Osteoblast (primary cell): Measurements from ENCODE around the gene NPAS3. TPM values are rescaled to one million over a fixed set of nuclear protein-coding genes. Genes with fewer than 3 reads are reported as not detected.

Experiments
- DNase-seq: peaks from one replicate; pipeline ENCODE4 v3.0.0; 2011; ENCODE audit warnings: low spot score, mixed read lengths; ENCODE audit not compliant: insufficient read length; ENCODE audit errors: missing footprints
- H2AFZ ChIP-seq: 2 replicates; pipeline ENCODE4 v1.6.0; 2011; ENCODE audit warnings: mild to moderate bottlenecking, low read length
- H3K27ac ChIP-seq: 2 replicates; pipeline ENCODE4 v1.5.1; 2011; ENCODE audit warnings: mild to moderate bottlenecking, low read depth, low read length, moderate library complexity
- H3K27me3 ChIP-seq: 2 replicates; pipeline ENCODE4 v1.6.0; 2012; ENCODE audit warnings: mild to moderate bottlenecking, control low read depth, inconsistent platforms, low read length, moderate library complexity; ENCODE audit not compliant: insufficient read depth
- H3K36me3 ChIP-seq: 2 replicates; pipeline ENCODE4 v1.5.1; 2011; ENCODE audit warnings: mild to moderate bottlenecking, low read length, control low read depth, moderate library complexity; ENCODE audit not compliant: insufficient read depth
- H3K4me1 ChIP-seq: 2 replicates; pipeline ENCODE4 v1.5.1; 2011; ENCODE audit warnings: mild to moderate bottlenecking, low read length, control low read depth, moderate library complexity; ENCODE audit not compliant: insufficient read depth
- H3K4me2 ChIP-seq: 2 replicates; pipeline ENCODE4 v1.6.0; 2011; ENCODE audit warnings: mild to moderate bottlenecking, low read length; ENCODE audit not compliant: insufficient read depth
- H3K4me3 ChIP-seq: fragments of 200-600 bp; sonication (generic); 3 replicates; pipeline ENCODE4 v1.5.1; 2012; ENCODE audit warnings: mild to moderate bottlenecking, low read length, inconsistent platforms; ENCODE audit not compliant: insufficient read depth
- H3K79me2 ChIP-seq: 2 replicates; pipeline ENCODE4 v1.6.0; 2012; ENCODE audit warnings: mild to moderate bottlenecking, low read length, control low read depth, inconsistent platforms; ENCODE audit not compliant: insufficient read depth
- H3K9me3 ChIP-seq: 2 replicates; pipeline ENCODE4 v1.5.1; 2011; ENCODE audit warnings: low read depth, low read length, control low read depth
- H4K20me1 ChIP-seq: 2 replicates; pipeline ENCODE4 v1.6.0; 2012; ENCODE audit warnings: mild to moderate bottlenecking, low read length, control low read depth; ENCODE audit not compliant: insufficient read depth
- total RNA-seq: library from RNA; depleted of rRNA; stranded (reverse); fragments of >200 nt; gene quantifications from 2 replicates; pipeline ENCODE4 v1.2.3, GENCODE V29; 2012
- TF ChIP-seq, protein P1 (sequence below): IDR thresholded peaks from 2 replicates; pipeline ENCODE4 v1.5.1; 2011; ENCODE audit warnings: mild to moderate bottlenecking, low read depth, low read length, moderate library complexity; ENCODE audit errors: extremely low read depth

The NPAS3 gene
- total RNA-seq, 1 donor, result 0.72 TPM

DNA sequence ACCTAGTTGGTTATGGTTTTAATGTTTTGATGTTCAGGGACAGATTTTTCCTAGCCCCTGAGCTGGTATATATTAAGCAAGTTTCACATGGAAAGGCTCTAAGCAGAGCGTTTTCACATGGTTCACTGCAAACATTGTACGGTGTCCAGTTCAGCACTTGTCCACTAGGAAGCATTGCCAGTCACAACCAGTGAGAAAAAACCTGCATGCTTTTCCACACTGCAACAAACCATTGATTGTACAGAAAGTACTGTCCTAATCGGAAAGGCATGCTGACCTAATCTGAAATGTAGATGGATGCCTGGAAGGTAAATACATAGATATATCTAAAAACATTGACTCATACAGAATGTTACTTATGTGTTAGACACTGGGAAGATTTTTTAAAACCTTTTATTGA, 25.0 kb upstream of the NPAS3 start:
- no peak for DNase-seq
- H4K20me1 ChIP-seq, result no peaks in the 10 kb centered on the region
- H3K4me3 ChIP-seq, result no peak overlapping the region
- H3K27ac ChIP-seq, result no peak overlapping the region
- no peaks in the 10 kb centered on the region for H3K79me2 ChIP-seq
- TF ChIP-seq, protein P1, sequence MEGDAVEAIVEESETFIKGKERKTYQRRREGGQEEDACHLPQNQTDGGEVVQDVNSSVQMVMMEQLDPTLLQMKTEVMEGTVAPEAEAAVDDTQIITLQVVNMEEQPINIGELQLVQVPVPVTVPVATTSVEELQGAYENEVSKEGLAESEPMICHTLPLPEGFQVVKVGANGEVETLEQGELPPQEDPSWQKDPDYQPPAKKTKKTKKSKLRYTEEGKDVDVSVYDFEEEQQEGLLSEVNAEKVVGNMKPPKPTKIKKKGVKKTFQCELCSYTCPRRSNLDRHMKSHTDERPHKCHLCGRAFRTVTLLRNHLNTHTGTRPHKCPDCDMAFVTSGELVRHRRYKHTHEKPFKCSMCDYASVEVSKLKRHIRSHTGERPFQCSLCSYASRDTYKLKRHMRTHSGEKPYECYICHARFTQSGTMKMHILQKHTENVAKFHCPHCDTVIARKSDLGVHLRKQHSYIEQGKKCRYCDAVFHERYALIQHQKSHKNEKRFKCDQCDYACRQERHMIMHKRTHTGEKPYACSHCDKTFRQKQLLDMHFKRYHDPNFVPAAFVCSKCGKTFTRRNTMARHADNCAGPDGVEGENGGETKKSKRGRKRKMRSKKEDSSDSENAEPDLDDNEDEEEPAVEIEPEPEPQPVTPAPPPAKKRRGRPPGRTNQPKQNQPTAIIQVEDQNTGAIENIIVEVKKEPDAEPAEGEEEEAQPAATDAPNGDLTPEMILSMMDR, result peak; percentile 13
- H2AFZ ChIP-seq, result no peak overlapping the region
- no peaks in the 10 kb centered on the region for H3K4me1 ChIP-seq
- no peaks in the 10 kb centered on the region for H3K27me3 ChIP-seq
- H3K36me3 ChIP-seq, result no peaks in the 10 kb centered on the region
- no peaks in the 10 kb centered on the region for H3K9me3 ChIP-seq
- H3K4me2 ChIP-seq, result no peak overlapping the region

DNA sequence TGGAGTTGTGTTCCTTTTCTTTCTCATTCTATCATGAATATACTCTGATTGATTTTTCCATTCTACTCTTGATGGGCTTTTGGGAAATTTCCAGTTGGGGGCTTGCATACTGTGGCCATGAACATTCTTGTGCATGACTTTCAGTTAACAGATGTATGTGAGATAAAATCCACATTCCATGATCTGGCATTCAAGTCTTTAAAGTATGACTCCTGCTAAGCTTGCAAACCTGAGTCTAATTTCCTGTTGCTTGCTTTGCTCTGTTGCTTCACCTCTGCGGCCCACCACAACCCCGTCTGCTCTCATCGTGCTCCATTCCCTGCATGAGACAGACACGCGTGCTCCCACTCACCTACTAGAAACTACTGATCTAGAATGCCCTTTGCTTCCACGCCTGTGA, 24.3 kb upstream of the NPAS3 start:
- DNase-seq, result no peak
- Histone ChIP-seq H3K4me1 (no peaks in the 10 kb centered on the region), H3K4me3 (no peak overlapping the region), H4K20me1 (no peaks in the 10 kb centered on the region), H3K36me3 (no peaks in the 10 kb centered on the region), H3K9me3 (no peaks in the 10 kb centered on the region), H3K27me3 (no peaks in the 10 kb centered on the region), H2AFZ (no peak overlapping the region), H3K27ac (no peak overlapping the region), H3K79me2 (no peaks in the 10 kb centered on the region), H3K4me2 (no peak overlapping the region)
- TF ChIP-seq, protein P1, result no peak

DNA sequence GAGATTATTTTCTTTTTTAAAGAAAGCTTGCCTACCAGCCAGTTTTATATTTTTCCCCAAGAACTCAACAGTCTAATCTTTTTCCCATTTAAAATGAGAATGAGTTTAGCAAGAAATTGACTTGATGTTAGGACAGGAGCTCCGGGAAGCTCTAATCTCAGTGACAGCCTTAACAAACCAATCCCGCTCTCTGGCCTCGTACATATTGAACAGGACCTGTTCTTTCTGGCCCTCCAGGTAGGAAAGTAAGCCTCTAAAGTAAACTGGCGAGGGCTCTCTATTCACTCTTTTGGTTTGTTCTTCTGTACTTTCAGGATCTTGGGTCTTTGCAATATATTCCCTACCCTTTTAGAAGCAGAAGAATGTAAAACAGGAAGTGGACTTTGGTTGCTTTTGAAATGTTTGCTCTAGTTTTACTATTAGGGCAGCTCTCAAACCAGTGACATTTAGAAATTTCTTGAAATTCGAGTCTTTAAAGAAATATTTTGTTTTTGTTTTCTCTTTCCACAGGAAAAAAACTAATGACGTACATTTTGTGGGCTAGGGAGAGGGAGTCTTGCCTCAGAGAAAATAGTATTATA, 17.9 kb upstream of the NPAS3 start:
- TF ChIP-seq, protein P1, result no peak
- Histone ChIP-seq H4K20me1 (no peaks in the 10 kb centered on the region), H3K27ac (no peak overlapping the region), H3K79me2 (no peaks in the 10 kb centered on the region), H3K4me1 (no peaks in the 10 kb centered on the region), H2AFZ (no peak overlapping the region), H3K4me3 (no peak overlapping the region), H3K36me3 (no peaks in the 10 kb centered on the region), H3K27me3 (no peaks in the 10 kb centered on the region), H3K9me3 (no peaks in the 10 kb centered on the region), H3K4me2 (no peak overlapping the region)
- no peak for DNase-seq

DNA sequence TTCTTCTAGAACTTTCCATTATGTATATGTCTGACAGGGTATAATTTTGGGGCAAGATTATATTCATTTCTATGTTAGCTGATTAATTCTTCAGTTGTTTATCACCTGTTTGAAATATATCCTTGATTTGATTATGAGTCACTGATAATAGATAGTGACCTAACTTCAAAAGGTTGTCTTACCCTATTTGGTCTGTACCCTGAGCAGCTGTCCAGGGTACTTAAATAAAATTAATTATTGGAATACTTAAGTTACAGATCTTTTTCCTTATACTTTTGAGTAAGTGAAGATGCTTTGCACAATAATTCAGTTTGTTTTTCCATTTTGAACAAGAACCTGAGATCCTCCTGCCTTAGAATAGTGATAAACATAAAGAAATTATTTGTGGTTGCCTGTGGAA, 13.2 kb upstream of the NPAS3 start:
- Histone ChIP-seq H3K4me3 (no peak overlapping the region), H3K4me1 (no peaks in the 10 kb centered on the region), H3K4me2 (no peak overlapping the region), H3K9me3 (no peaks in the 10 kb centered on the region), H3K27me3 (no peaks in the 10 kb centered on the region), H3K27ac (no peak overlapping the region), H3K79me2 (no peaks in the 10 kb centered on the region), H2AFZ (no peak overlapping the region), H3K36me3 (no peaks in the 10 kb centered on the region), H4K20me1 (no peaks in the 10 kb centered on the region)
- TF ChIP-seq, protein P1, result no peak
- no peak for DNase-seq
